CD8-positive, alpha-beta memory T cell (primary cell): ENCODE measurements around the gene C7orf57. TPM values are rescaled to one million over a fixed set of nuclear protein-coding genes. Genes with fewer than 3 reads are reported as not detected.

Experiments used
- CTCF ChIA-PET: fragments of 350-600 bp; sonication (Branson Sonifier 250); formaldehyde crosslinking; loops from one replicate; lab custom pipeline; 2021; ENCODE audit warnings: antibody characterized with exemption; lab: Charles Lee
- POLR2A ChIA-PET: fragments of 350-600 bp; sonication (Branson Sonifier 250); formaldehyde crosslinking; loops from one replicate; lab custom pipeline; 2021; ENCODE audit warnings: antibody characterized with exemption; lab: Charles Lee
- DNase-seq, 5 donors: peaks; one replicate each; pipeline versions ENCODE4 v3.0.0 to v3.0.0-alpha.2; 2020 to 2022; ENCODE audit warnings: mixed read lengths in 1 of 5
- H3K27ac ChIP-seq: one replicate; pipeline ENCODE4 v1.7.0; 2013; ENCODE audit warnings: low read depth, mild to moderate bottlenecking, low read length, moderate library complexity
- H3K27me3 ChIP-seq: 2 replicates; pipeline ENCODE4 v1.7.0; 2013; ENCODE audit warnings: low read length, mild to moderate bottlenecking; ENCODE audit not compliant: insufficient read depth, poor library complexity, severe bottlenecking
- H3K36me3 ChIP-seq: 2 replicates; pipeline ENCODE4 v1.7.0; 2013; ENCODE audit warnings: mild to moderate bottlenecking, low read length, moderate library complexity; ENCODE audit not compliant: insufficient read depth
- H3K4me1 ChIP-seq: 2 replicates; pipeline ENCODE4 v1.7.0; 2013; ENCODE audit warnings: mild to moderate bottlenecking, low read length, moderate library complexity; ENCODE audit not compliant: insufficient read depth
- H3K4me3 ChIP-seq: 2 replicates; pipeline ENCODE4 v1.7.0; 2013; ENCODE audit warnings: mild to moderate bottlenecking, low read length
- H3K9me3 ChIP-seq: 2 replicates; pipeline ENCODE4 v1.7.0; 2013; ENCODE audit warnings: mild to moderate bottlenecking, low read length
- H3K27ac Mint-ChIP-seq, 8 donors: one replicate each; pipeline ENCODE4 v1.8.0; 2020 to 2021; ENCODE audit warnings: mixed read lengths in 8 of 8, mild to moderate bottlenecking in 6 of 8, inconsistent platforms in 3 of 8, moderate library complexity in 3 of 8
- H3K27me3 Mint-ChIP-seq, 2 donors: one replicate each; pipeline ENCODE4 v1.8.0; 2020 to 2021; ENCODE audit warnings: mixed read lengths in 2 of 2, mild to moderate bottlenecking in 1 of 2, moderate library complexity in 1 of 2
- H3K36me3 Mint-ChIP-seq, 3 donors: one replicate each; pipeline ENCODE4 v1.8.0; 2020 to 2021; ENCODE audit warnings: mixed read lengths in 3 of 3, inconsistent platforms in 1 of 3, mild to moderate bottlenecking in 1 of 3
- H3K4me1 Mint-ChIP-seq, 3 donors: one replicate each; pipeline ENCODE4 v1.8.0; 2020 to 2021; ENCODE audit warnings: mixed read lengths in 3 of 3, inconsistent platforms in 1 of 3, mild to moderate bottlenecking in 1 of 3
- H3K4me3 Mint-ChIP-seq, 7 donors: one replicate each; pipeline ENCODE4 v1.8.0; 2020 to 2021; ENCODE audit warnings: mixed read lengths in 7 of 7, mild to moderate bottlenecking in 6 of 7, moderate library complexity in 4 of 7, inconsistent platforms in 2 of 7
- H3K9me3 Mint-ChIP-seq, 5 donors: one replicate each; pipeline ENCODE4 v1.8.0; 2020 to 2022; ENCODE audit warnings: mixed read lengths in 5 of 5, mild to moderate bottlenecking in 3 of 5, moderate library complexity in 2 of 5, inconsistent platforms in 1 of 5
- polyA plus RNA-seq: library from polyadenylated mRNA; unstranded; fragments of 300-500 nt; fragmentation: Illumina TruSeq; gene quantifications from one replicate; pipeline ENCODE4 v1.2.3, GENCODE V29; 2021
- total RNA-seq, 2 experiments: library from RNA; stranded (reverse); gene quantifications; one replicate each; pipeline ENCODE4 v1.2.3, GENCODE V29; 2021

Gene C7orf57
- total and polyA plus RNA-seq, 3 experiments from 2014 or later, result 0.66 to 0.92 TPM; not detected in 1

DNA sequence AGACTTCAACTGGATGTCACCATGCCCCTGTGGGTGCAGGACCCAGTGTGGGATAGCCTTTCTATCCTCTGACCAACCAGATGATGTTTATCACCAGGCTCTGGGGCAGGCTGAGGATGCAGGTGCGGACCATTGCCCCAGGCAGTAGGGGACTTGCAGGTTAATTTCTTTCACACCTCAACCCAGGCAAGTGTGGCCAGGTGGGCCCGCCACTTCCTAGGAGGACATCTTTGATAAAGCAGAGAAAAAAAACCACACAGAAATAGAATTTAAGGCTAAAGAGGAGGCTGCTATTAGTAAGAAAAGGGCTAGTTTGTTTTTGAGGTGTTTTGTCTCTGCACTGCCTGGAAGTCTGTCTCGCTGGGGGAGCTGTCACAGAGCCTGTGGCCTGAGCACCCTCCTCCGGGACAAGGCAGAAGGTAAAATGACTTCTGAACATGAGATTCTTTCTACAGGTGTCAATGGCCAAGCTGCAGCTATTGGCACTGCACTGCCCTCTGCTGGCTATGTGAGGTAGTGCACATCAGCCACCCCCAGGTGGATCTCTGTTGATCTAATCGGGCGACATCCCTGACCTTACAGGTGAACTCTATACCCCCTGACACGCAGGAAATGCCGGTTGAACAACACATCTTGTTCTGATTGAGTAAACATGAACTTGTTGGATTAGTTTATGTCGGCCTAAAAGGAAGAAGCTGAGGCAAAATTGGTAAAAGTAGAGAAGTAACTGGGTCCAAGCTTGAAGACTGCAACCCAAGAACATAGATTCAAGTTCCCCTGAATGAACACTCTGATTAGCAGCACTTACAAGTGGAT, 74.7 kb downstream of the C7orf57 start:
- peak; percentile 76 to 89 (median 81) for DNase-seq
- Mint-ChIP-seq H3K4me1 (peaks cover 11 to 13% (median 12%) of the 10 kb centered on the region in 3 donors), H3K36me3 (peaks cover 4 to 46% (median 11%) of the 10 kb centered on the region in 3 donors), H3K27me3 (peaks cover 0 to 2% of the 10 kb centered on the region in 2 donors), H3K9me3 (no peaks in the 10 kb centered on the region), H3K4me3 (peak overlapping the region in 2 of 7 donors; percentile 26 to 32), H3K27ac (peak overlapping the region; percentile 25 to 93 (median 88))
- H3K27ac ChIP-seq, result no peak overlapping the region
- no peaks in the 10 kb centered on the region for H3K9me3 ChIP-seq
- ChIA-PET POLR2A (interaction anchor here (0.9 to 1.6 kb wide), 4 partner anchors 22 to 158 kb away, joined by 3 to 15 read pairs (median 3); no protein-coding TSS in a partner anchor), CTCF (interaction anchor here (0.7 to 12.9 kb wide), 31 partner anchors 9 to 171 kb away, joined by 3 to 140 read pairs (median 5); partner anchors contain the start of genes C7orf57 and PKD1L1)
- no peaks in the 10 kb centered on the region for H3K27me3 ChIP-seq
- H3K4me3 ChIP-seq, result no peak overlapping the region
- peaks cover 27% of the 10 kb centered on the region for H3K36me3 ChIP-seq
- peaks cover 13% of the 10 kb centered on the region for H3K4me1 ChIP-seq

DNA sequence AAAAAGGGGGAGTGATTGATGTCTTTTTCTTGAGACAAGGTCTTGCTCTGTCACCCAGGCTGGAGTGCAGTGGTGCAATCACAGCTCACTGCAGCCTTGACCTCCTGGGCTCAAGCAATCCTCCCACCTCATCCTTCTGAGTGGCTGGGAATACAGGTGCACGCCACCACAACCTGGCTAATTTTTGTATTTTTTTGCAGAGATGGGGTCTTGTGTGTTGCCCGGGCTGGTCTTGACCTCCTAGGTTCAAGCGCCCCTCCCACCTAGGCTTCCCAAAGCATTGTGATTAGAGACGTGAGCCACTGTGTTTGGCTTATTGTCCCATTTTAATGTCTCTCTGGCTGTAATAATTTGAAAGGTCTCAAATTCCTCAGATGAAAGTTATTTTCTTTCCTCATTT, 75.5 kb downstream of the C7orf57 start:
- peaks cover 4 to 38% (median 10%) of the 10 kb centered on the region in 3 donors for H3K36me3 Mint-ChIP-seq
- no peak for DNase-seq
- H3K27me3 Mint-ChIP-seq, result peaks cover 0 to 2% of the 10 kb centered on the region in 2 donors
- POLR2A ChIA-PET, result interaction anchor here (0.9 to 1.6 kb wide), 4 partner anchors 22 to 158 kb away, joined by 3 to 15 read pairs (median 3); no protein-coding TSS in a partner anchor
- H3K27ac ChIP-seq, result no peak overlapping the region
- CTCF ChIA-PET, result interaction anchor here (0.7 to 12.9 kb wide), 29 partner anchors 10 to 172 kb away, joined by 3 to 140 read pairs (median 6); partner anchors contain the start of genes C7orf57 and PKD1L1
- H3K4me3 ChIP-seq, result no peak overlapping the region
- no peaks in the 10 kb centered on the region for H3K9me3 ChIP-seq
- H3K36me3 ChIP-seq, result peaks cover 23% of the 10 kb centered on the region
- peaks cover 13% of the 10 kb centered on the region for H3K4me1 ChIP-seq
- H3K27ac Mint-ChIP-seq, result peak overlapping the region in 1 of 8 donors; percentile 92
- H3K4me1 Mint-ChIP-seq, result peaks cover 11 to 12% (median 12%) of the 10 kb centered on the region in 3 donors
- no peaks in the 10 kb centered on the region for H3K9me3 Mint-ChIP-seq
- H3K27me3 ChIP-seq, result no peaks in the 10 kb centered on the region
- no peak overlapping the region for H3K4me3 Mint-ChIP-seq

Other genes starting within 250 kb of the C7orf57 start
- gene PKD1L1, start 87.1 kb upstream of the C7orf57 start, total RNA-seq, result under 1 TPM; 0.18 TPM
- 0.02 TPM for gene PKD1L1, start 87.1 kb upstream of the C7orf57 start, polyA plus RNA-seq
- 10 to 100 TPM; 64.9 to 65.0 TPM for gene HUS1, start 55.9 kb upstream of the C7orf57 start, total RNA-seq
- 35.0 TPM for gene HUS1, start 55.9 kb upstream of the C7orf57 start, polyA plus RNA-seq
- gene SUN3, start 6.4 kb upstream of the C7orf57 start, total RNA-seq, result not detected
- gene SUN3, start 6.4 kb upstream of the C7orf57 start, polyA plus RNA-seq, result not detected
- 10 to 100 TPM; 92.3 to 93.1 TPM for gene UPP1, start 53.7 kb downstream of the C7orf57 start, total RNA-seq
- 106 TPM for gene UPP1, start 53.7 kb downstream of the C7orf57 start, polyA plus RNA-seq
- not detected for gene ABCA13, start 135.9 kb downstream of the C7orf57 start, total RNA-seq
- gene ABCA13, start 135.9 kb downstream of the C7orf57 start, polyA plus RNA-seq, result not detected